ENCODE results near the gene MPRIP.
"Not testable (repeated sequence)": the region's sequence is repeated elsewhere in the genome, so short reads cannot be mapped to it uniquely, and the experiment has no call there.

MPRIP gene, protein sequence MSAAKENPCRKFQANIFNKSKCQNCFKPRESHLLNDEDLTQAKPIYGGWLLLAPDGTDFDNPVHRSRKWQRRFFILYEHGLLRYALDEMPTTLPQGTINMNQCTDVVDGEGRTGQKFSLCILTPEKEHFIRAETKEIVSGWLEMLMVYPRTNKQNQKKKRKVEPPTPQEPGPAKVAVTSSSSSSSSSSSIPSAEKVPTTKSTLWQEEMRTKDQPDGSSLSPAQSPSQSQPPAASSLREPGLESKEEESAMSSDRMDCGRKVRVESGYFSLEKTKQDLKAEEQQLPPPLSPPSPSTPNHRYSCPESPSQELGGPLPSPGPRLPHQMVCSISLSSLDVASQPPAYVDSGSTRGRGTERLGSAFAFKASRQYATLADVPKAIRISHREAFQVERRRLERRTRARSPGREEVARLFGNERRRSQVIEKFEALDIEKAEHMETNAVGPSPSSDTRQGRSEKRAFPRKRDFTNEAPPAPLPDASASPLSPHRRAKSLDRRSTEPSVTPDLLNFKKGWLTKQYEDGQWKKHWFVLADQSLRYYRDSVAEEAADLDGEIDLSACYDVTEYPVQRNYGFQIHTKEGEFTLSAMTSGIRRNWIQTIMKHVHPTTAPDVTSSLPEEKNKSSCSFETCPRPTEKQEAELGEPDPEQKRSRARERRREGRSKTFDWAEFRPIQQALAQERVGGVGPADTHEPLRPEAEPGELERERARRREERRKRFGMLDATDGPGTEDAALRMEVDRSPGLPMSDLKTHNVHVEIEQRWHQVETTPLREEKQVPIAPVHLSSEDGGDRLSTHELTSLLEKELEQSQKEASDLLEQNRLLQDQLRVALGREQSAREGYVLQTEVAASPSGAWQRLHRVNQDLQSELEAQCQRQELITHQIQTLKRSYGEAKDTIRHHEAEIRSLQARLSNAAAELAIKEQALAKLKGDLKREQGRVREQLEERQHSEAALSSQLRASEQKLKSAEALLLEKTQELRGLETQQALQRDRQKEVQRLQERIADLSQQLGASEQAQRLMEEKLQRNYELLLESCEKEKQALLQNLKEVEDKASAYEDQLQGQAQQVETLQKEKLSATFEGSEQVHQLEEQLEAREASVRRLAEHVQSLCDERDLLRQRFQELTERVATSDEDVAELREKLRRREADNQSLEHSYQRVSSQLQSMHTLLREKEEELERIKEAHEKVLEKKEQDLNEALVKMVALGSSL (N-terminal part only)

DNA sequence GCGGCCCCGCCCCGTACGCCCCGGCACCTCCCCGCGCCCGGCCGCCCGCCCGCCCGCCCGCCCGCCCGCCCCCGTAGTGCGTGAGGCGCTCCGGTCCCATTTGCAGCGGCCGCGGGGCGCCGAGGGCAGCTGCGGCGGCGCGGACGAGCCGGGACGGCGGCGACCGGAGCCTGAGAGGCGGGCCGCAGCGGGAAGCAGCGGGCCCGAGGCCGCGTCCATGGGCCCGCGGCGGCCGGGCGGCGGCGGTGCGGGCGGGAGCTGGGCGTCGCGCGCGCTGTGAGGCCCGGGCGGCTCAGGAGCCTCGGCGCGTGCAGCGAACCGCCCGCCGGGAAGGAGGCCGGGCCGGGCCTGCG lies at the start of gene MPRIP:
Gene MPRIP, plus strand, starts transcription at position 74 of the 353 bp plus-strand sequence. CDS start 392 bp downstream, outside the sequence.
- Histone ChIP-seq H3K36me3 (ENCODE audit: control insufficient read depth, insufficient read depth, low read length) (no peaks in the 10 kb centered on the region), H3K9ac (ENCODE audit: low read depth, low read length) (peak within 1 kb of the TSS; percentile 63), H3K9me3 (ENCODE audit: control insufficient read depth, insufficient read depth, low read length) (no peaks in the 10 kb centered on the region), H3K27ac (ENCODE audit: low read depth, low read length) (peak within 1 kb of the TSS; percentile 55), H3K4me1 (ENCODE audit: control insufficient read depth, insufficient read depth, low read length) (peaks cover 29% of the 10 kb centered on the region), H3K27me3 (ENCODE audit: control insufficient read depth, insufficient read depth, low read length) (peaks cover 9% of the 10 kb centered on the region), H3K4me3 (ENCODE audit: low read depth, low read length) (peak within 1 kb of the TSS; percentile 94)

DNA sequence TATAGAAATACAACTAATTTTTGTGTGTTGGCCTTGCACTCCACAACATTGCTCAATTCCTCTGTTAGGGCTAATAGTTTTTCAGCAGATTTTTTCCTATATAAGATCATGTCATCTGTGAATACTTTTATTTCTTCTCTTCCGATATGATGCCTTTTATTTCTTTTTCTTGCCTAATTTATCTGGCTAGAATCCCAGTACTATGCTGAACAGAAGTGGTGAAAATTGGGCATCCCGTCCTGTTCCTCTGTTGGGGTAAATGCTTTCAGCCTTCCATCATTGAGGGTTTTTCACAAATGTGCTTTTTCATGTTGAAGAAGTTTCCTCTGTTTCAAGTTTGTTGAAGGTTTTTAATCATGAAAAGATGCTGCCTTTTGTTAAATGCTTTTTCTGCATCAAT lies 47.6 kb upstream of the MPRIP start:
- Histone ChIP-seq H3K4me3 (ENCODE audit: low read depth, low read length) (no peak overlapping the region), H3K27ac (ENCODE audit: low read depth, low read length) (no peak overlapping the region), H3K9ac (ENCODE audit: low read depth, low read length) (no peak overlapping the region), H3K27me3 (ENCODE audit: control insufficient read depth, insufficient read depth, low read length) (no peaks in the 10 kb centered on the region), H3K9me3 (ENCODE audit: control insufficient read depth, insufficient read depth, low read length) (no peaks in the 10 kb centered on the region), H3K4me1 (ENCODE audit: control insufficient read depth, insufficient read depth, low read length) (no peaks in the 10 kb centered on the region), H3K36me3 (ENCODE audit: control insufficient read depth, insufficient read depth, low read length) (no peaks in the 10 kb centered on the region)

DNA sequence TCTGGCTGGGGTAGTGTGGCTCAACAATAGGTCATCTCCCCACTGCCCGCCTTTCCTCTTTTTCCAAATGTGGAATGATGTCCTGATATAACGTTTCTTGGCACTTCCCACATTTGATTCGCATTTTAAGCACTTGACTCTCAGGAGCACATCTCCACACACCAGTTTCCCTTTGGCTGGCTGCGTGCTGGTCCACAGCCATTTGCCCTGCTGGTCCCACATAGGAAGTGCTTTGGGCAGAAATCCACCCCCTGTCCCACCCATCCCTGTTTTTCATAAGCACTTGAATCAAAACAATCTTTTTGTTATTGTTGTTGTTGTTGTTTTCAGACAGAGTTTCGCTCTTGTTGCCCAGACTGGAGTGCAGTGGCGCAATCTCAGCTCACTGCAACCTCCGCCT lies 46.3 kb upstream of the MPRIP start:
- H3K9me3 ChIP-seq (ENCODE audit: control insufficient read depth, insufficient read depth, low read length): no peaks in the 10 kb centered on the region
- H3K27ac ChIP-seq (ENCODE audit: low read depth, low read length): no peak overlapping the region
- H3K9ac ChIP-seq (ENCODE audit: low read depth, low read length): no peak overlapping the region
- H3K4me1 ChIP-seq (ENCODE audit: control insufficient read depth, insufficient read depth, low read length): no peaks in the 10 kb centered on the region
- H3K4me3 ChIP-seq (ENCODE audit: low read depth, low read length): no peak overlapping the region
- no peaks in the 10 kb centered on the region for H3K27me3 ChIP-seq (ENCODE audit: control insufficient read depth, insufficient read depth, low read length)
- H3K36me3 ChIP-seq (ENCODE audit: control insufficient read depth, insufficient read depth, low read length): no peaks in the 10 kb centered on the region

DNA sequence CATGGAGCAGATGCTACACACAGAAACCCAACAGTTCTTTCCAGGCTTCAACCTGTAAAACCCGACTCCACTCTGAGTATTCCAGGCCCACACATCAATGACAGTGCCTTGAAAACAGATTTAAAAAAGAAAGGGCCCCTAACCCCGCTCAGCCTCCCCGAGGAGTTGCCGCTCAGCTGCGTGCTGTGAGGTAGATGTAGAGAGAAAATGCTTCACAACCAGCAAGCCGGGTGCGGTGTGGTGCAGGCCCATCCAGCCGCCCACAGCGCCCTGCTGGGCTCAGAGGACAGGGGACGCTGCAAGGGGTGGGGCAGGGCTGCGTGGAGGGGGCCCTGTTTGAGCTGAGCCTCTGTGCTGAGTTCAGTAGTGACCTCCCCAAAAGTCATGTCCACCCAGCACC lies 45.5 kb upstream of the MPRIP start:
- H3K4me1 ChIP-seq (ENCODE audit: control insufficient read depth, insufficient read depth, low read length); H3K4me3 ChIP-seq (ENCODE audit: low read depth, low read length); H3K27me3 ChIP-seq (ENCODE audit: control insufficient read depth, insufficient read depth, low read length); H3K9ac ChIP-seq (ENCODE audit: low read depth, low read length); H3K27ac ChIP-seq (ENCODE audit: low read depth, low read length); H3K36me3 ChIP-seq (ENCODE audit: control insufficient read depth, insufficient read depth, low read length); H3K9me3 ChIP-seq (ENCODE audit: control insufficient read depth, insufficient read depth, low read length): not testable (repeated sequence)

DNA sequence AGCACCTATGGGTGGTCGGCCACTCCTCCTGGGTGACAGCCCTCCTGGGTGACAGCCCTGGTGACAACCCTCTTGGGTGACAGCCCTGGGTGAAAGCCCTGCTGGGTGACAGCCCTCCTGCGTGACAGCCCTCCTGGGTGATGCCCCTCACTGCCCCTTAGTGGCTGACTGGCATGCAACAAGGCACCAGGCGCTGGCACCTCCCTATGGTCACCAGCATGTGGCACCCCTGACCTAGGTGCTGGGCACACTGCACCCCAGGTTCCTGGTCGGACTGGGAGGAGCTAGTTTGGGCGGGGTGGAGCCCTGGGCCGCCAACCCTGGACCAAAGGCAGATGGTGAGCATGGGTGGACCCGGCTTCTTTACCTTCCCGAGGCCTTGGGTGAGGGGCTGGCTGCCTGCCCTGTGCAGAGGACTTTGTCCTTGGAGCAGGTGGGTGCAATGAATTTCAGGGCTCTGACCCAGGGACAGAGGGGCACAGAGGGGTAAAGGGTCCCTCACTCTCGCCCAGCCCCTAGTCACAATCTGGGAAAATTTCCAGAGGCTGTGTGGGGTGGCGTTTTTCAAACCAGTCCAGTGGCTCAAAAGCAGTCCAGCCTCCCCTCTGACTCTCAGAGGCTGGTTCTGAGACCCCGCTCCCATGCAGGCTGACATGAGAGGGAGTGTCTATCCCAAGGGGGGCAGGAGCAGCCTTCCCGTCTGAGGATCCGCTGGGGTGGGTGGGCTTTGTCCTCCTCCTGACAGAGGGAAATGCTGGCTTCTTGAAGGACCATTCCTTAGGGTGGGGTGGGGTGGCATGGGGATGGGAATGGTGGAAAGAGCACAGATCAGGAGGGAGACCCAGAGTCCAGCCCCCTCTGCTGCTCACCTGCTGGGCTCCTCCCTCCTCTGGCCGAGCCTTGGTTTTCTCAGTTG lies 44.5 kb upstream of the MPRIP start:
- Histone ChIP-seq H3K36me3 (ENCODE audit: control insufficient read depth, insufficient read depth, low read length) (no peaks in the 10 kb centered on the region), H3K27ac (ENCODE audit: low read depth, low read length) (no peak overlapping the region), H3K4me3 (ENCODE audit: low read depth, low read length) (no peak overlapping the region), H3K9me3 (ENCODE audit: control insufficient read depth, insufficient read depth, low read length) (no peaks in the 10 kb centered on the region), H3K9ac (ENCODE audit: low read depth, low read length) (no peak overlapping the region), H3K4me1 (ENCODE audit: control insufficient read depth, insufficient read depth, low read length) (no peaks in the 10 kb centered on the region), H3K27me3 (ENCODE audit: control insufficient read depth, insufficient read depth, low read length) (no peaks in the 10 kb centered on the region)

DNA sequence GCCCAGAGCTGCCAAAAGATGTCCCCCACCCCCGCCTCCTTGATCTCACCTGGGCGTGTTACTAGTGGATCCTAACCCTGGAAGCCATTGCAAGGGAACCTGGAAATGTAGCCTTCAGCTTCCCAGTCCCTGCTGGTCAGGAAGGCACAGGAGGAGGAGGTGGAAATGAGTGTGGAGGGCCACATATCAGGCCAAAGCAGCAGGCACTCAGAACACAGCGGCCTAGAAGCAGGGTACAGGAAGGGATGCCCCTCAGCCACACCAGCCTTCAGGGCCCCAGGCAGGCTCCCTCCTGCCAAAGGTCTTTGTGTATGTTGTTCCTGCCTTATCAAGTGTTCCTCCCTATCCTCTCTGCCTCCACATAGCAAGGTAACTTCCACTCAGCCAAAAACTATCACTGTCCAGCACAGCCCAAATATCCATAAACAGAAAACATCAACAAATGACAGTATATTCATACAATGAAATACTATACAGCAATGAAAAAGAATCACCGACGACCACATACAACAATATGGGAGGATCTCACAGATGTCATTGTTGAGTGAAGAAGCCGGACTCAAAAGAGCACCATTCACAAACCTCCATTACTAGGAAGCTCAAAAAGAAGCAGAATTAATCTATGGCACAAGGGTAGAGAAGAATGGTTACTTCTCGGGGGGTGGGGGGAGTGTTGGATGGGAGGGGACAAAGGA lies 42.2 kb upstream of the MPRIP start:
- Histone ChIP-seq H3K4me3 (ENCODE audit: low read depth, low read length) (no peak overlapping the region), H3K36me3 (ENCODE audit: control insufficient read depth, insufficient read depth, low read length) (no peaks in the 10 kb centered on the region), H3K27me3 (ENCODE audit: control insufficient read depth, insufficient read depth, low read length) (no peaks in the 10 kb centered on the region), H3K27ac (ENCODE audit: low read depth, low read length) (no peak overlapping the region), H3K4me1 (ENCODE audit: control insufficient read depth, insufficient read depth, low read length) (no peaks in the 10 kb centered on the region), H3K9ac (ENCODE audit: low read depth, low read length) (no peak overlapping the region), H3K9me3 (ENCODE audit: control insufficient read depth, insufficient read depth, low read length) (no peaks in the 10 kb centered on the region)

DNA sequence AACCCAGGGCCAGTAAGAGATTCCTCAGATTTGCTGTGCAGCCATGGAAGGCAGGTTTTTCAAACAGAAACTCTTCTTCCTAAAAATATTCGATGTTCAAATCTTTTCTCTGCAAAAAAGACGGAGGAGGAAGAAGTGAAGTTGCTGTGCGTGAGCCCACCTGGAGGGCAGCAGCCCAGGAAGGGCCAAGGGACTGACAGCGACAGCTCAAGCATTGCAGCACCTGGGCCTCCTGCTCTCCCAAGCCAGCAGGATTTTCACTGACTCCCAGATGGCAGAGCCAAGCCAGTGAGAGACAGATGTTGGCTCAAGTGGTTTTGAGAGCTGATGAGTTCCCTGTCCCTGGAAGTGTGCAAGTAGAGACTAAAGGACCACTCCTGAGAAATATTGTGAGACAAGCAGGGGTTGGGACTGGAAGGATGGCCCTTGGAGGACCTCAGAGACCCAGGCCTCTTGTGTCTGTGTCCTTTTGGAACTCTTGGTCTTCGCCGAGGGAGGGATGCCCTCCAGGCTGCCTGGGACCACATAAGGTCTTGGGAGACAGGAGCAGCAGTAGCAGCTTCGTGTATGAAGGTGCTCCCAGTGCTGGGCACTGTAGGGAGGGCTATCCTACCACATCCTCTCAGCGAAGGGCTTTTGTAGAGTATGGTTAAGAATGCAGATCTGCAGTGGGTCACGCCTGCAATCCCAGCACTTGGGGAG lies 41.0 kb upstream of the MPRIP start:
- no peaks in the 10 kb centered on the region for H3K4me1 ChIP-seq (ENCODE audit: control insufficient read depth, insufficient read depth, low read length)
- H3K4me3 ChIP-seq (ENCODE audit: low read depth, low read length): no peak overlapping the region
- no peak overlapping the region for H3K9ac ChIP-seq (ENCODE audit: low read depth, low read length)
- H3K27ac ChIP-seq (ENCODE audit: low read depth, low read length): no peak overlapping the region
- H3K27me3 ChIP-seq (ENCODE audit: control insufficient read depth, insufficient read depth, low read length): no peaks in the 10 kb centered on the region
- H3K36me3 ChIP-seq (ENCODE audit: control insufficient read depth, insufficient read depth, low read length): no peaks in the 10 kb centered on the region
- H3K9me3 ChIP-seq (ENCODE audit: control insufficient read depth, insufficient read depth, low read length): no peaks in the 10 kb centered on the region

DNA sequence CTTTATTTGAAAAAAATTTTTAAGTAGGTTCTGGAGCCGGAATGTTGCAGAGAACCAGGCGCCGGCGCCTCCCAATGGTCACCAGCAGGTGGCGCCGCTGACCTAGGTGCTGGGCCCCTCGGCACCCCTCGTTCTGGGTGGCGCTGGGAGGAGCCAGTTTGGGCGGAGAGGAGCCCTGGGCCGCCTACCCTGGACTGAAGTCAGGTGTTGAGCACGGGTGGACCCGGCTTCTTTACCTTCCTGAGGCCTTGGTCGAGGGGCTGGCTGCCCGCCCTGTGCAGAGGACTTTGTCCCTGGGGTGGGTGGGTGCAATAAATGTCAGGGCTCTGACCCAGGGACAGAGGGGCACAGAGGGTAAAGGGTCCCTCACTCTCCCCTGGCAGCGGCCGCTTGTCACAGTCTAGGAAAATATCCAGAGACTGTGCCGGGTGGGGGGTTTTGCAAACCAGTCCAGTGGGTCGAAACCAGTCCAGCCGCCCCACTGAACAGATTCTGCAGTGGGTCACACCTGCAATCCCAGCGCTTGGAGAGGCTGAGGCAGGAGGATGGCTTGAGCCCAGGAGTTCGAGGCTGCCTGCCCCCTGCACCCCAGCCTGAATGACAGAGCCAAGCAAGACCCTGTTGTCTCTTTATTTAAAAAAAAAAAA lies 40.3 kb upstream of the MPRIP start:
- no peaks in the 10 kb centered on the region for H3K9me3 ChIP-seq (ENCODE audit: control insufficient read depth, insufficient read depth, low read length)
- H3K9ac ChIP-seq (ENCODE audit: low read depth, low read length): no peak overlapping the region
- no peak overlapping the region for H3K27ac ChIP-seq (ENCODE audit: low read depth, low read length)
- no peaks in the 10 kb centered on the region for H3K27me3 ChIP-seq (ENCODE audit: control insufficient read depth, insufficient read depth, low read length)
- H3K36me3 ChIP-seq (ENCODE audit: control insufficient read depth, insufficient read depth, low read length): no peaks in the 10 kb centered on the region
- H3K4me1 ChIP-seq (ENCODE audit: control insufficient read depth, insufficient read depth, low read length): no peaks in the 10 kb centered on the region
- H3K4me3 ChIP-seq (ENCODE audit: low read depth, low read length): no peak overlapping the region
